GM18507 (cell line): ENCODE data around the gene SOHLH1.
"Not testable (repeated sequence)": the region's sequence is repeated elsewhere in the genome, so short reads cannot be mapped to it uniquely, and the experiment has no call there.

ENCODE experiments used
- DNase-seq: peaks from one replicate; pipeline ENCODE4 v3.0.0; 2011; ENCODE audit warnings: low read depth; ENCODE audit not compliant: insufficient read length; ENCODE audit errors: extremely low spot score
- FAIRE-seq: peaks from 2 replicates; lab custom pipeline; 2011; peaks lifted over from hg19 to GRCh38; lab: Jason Lieb, UNC

SOHLH1 gene

DNA sequence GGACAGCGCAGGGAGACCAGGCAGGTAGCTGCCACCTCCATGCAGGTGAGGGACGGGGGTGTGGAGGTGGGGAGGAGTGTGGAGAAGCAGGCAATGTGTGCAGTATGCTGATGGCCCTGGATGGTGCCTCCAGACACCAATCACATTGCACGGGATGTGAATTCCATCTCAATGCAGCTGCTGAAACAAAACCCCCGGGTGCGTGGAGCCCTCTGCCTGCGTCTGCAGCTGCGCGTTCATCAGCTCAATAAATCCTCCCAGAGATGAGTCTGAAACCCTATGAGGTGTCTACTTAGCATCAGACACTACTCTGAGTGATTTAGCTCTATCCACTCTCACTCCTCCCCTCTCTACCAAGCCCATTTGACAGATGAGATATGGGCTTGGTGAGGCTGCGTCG is 10.3 kb downstream of the SOHLH1 start:
- FAIRE-seq = no peak
- no peak for DNase-seq

DNA sequence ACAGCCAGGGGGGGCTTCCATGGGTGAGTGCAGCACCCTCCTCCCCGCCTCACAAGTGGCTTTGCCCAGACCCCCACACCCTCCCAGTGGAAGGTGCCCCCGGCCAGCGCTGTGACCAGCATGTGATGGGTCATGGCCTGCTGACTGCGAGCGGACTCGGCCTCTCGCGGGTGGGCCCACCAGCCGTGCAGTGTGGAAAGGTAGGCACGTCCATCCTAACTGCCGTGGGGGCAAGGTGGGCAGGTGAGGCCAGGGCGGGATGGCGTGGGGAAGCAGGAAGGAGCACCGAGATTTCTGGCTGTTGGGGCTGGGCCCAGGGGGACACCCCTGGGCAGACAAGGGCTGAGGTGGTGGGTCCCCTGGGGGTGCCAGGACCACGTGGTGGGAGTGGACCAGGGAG is 12.1 kb downstream of the SOHLH1 start:
- DNase-seq (no peak), FAIRE-seq (no peak)

DNA sequence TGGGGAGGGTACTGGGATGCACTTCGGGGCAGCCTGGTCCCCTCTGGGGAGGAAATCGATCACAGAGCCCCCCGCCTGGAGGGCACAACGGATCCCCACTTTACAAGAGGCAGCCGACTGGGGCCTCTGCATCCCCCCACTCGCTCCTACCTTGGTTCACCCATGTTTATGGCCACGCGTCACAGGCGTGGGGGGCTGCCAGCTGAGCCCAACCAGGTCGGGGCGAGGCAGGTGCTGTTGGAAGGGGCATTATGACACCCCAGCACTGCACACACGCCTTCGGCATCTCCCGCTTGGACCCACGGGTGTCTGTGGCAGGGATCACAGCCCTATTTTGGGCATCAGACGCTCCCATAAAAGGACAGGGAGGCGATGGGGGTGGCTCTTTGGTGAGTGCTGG is 14.6 kb downstream of the SOHLH1 start:
- FAIRE-seq (no peak), DNase-seq (no peak)

DNA sequence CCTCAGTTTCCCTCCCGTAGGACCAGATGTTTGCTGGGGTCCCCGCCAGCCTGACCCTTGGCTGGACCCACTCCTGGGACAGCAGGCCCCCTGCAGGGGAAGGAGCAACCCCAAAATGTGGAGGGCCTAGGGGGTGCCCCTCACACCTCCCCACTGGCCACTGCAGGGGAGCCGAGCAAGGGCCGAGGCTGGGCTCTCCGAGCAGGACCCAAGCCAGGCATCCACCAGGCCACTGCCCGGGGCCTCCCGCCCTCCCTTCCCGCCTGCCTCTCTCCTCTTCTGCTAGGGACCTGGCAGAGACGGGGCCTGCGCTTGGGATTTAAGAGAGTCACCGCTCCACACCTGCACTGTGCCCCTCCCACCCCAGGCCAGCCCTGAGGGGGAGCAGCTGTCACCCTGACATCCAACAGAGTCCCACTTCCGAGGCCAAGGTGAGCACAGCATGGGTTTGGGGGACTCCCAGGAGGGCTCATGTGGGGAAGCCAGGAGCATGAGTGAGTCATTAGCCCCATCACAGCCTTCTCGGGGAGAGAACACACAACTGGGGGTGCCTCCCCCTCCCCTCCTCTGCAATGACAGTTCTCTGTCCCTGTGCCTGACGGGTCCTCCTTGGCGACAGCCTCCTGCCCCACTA is 15.8 kb downstream of the SOHLH1 start:
- DNase-seq = no peak
- FAIRE-seq = no peak

DNA sequence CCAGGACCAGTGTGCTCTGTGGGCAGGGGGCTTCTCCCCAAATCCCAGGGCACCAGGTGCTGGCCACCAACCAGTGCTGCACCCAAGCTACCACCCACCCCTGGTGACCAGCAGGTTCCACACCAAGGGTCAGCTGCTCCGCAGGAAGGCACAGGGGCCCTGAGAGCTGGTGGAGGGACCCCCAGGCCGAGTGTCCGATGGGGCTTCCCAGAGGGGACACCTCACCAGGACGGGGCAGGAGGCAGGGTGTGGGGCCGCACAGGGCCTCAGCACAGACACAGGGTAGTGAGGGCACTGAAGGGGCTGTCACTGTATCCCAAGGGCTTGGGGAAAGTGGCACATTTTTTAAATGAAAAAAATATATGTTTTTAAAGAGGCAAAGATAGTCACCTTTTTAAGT is 18.1 kb downstream of the SOHLH1 start:
- DNase-seq (no peak), FAIRE-seq (no peak)

DNA sequence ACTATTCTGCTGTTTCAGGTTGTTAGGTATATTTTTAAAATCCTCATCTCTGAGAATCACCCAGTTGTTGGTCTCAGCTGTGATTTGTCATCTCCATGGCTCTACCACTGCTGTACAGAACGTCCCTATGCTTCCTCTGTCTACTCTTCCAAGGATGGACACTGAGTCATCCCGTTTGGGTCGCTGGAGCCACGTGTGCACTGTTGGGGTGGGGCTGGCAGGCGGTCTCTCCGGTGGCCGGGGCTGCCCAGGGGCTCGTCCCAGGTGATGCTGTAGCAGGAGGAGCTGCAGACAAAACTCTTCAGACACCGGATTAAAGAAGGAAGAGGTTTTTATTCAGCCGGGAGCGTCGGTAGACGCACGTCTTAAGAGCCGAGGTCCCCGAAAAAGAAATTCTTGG is 19.2 kb downstream of the SOHLH1 start:
- FAIRE-seq (no peak), DNase-seq (no peak)

DNA sequence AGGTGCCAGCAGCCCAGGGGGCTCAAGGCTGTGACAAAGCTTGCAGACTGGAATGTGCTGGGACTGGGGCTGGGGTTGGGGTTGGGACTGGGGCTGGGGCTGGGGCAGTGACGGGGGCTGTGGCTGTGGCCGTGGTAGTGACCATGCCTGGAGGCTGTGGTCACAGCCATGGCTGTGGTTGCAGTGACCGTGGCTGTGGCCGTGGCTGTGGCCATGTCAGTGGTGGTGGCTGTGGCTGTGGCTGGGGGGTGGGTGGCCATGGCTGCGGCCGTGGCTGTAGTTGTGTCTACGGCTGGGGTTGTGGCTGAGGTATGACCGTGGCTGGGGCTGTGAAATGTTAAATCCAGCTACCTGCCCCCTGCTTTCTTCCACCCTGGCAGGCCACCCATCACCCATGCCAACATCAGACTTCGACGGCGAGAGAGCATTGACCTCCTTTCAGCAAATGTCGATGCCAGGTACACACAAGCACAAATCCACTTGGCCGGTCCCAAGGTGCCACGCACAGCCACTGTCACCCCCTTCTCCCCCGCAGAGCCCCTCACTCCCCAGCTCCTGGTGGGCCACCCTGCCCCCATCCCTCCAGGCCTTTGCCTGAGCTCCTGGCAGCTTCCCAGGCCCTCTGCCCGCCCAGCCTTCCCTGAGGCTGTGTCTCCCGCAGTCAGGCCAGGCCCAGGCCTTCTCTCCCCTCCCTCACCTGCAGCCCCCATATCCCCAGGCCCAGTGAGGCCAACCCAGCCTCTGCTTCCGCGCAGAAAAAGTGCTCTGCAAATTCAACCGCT is 20.9 kb downstream of the SOHLH1 start:
- DNase-seq = no peak
- FAIRE-seq = no peak

DNA sequence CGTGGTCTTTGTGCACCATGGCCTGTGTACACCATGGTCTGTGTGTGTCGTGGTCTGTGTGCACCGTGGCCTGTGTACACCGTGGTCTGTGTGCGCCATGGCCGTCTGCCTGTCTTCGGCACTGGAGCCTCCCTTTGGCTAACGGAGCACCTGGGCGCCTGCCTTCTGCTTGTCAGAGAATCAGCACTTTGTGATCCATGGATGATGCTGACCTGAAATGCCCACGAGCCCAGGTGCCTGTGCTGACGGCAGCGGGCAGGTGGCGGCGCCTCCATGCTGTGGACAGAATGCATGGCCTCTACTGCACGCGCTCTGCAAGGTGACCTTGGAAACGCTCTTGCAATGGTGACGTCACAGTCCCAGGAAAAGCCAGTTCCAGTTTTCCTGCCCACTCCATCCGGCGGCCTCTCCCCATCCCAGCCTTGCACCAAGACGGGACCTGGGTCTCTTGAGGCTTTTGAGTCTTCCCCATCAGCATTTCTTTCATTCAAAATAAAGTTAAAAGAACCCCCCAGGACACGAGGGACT is 21.6 kb downstream of the SOHLH1 start:
- DNase-seq (no peak), FAIRE-seq (no peak)

DNA sequence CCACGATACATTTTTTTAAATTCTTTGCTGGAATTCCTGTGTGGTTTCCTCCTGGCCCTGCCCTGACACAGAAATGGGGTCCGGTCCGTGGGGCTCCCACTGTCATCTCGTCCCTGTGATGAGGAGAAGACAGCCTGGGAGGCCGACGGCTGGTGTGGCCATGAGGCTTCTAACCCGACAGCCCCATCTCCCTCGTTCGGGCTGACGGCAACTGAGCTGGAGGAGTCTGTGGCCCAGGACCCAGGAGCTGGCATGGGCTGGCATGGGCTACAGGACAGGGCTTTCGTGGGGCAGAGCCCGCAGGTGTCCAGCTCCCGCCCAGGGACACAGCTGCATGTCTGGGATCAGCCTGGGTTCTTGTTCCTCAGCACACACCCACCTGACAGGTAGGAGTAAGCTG is 22.4 kb downstream of the SOHLH1 start:
- FAIRE-seq (no peak), DNase-seq (no peak)

DNA sequence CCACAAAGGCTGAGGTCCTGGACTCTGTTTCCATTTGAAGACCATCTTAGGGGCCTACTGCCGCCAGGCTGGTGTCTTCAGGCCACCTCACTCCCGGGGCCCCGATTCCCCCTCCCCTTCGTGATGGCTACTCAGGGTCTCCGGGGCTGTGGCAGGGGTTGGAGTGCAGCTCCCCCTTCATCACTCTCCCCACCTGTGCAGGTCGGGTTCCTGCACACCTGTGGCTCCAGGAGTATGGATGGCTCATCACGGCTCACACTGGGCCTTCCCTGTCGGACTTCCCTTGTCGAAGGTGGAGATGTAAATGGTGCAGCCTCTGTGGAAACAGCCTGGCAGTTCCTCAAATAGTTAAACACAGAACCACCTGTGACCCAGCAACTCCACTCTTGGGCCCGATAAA is 24.3 kb downstream of the SOHLH1 start:
- FAIRE-seq (no peak), DNase-seq (no peak)

DNA sequence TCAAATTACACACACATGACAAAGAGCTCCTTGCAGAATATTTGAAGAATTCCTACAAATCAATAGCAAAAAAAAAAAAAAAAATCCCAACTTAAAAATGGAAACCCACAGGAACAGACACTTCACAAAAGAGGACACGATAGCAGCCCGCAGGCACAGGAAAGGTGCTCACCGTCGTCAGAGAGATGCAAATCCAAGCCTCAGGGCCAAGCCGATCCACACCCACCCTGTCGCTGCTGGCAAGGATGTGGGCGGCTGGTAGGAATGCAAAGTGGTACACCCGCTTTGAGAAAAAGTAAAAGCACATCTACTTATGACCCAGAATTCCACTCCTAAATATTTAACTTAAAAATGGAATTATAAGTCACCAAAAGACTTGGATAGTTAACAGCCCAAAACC is 25.3 kb downstream of the SOHLH1 start:
- DNase-seq (no peak), FAIRE-seq (no peak)

DNA sequence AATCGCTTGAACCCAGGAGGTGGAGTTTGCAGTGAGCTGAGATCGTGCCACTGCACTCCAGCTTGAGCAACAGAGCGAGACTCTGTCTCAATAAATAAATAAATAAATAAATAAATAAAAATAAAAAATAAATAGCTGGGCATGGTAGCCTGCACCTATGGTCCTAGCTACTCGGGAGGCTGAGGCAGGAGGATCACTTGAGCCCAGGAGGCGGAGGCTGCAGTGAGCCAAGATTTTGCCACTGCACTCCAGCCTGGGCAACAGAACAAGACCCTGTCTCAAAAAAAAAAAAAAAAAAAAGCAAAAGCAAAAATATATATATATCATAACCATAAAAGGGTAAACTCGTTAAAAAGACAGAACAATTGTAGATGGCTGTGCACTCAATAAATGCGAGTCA is 26.5 kb downstream of the SOHLH1 start:
- not testable (repeated sequence) for FAIRE-seq, DNase-seq

DNA sequence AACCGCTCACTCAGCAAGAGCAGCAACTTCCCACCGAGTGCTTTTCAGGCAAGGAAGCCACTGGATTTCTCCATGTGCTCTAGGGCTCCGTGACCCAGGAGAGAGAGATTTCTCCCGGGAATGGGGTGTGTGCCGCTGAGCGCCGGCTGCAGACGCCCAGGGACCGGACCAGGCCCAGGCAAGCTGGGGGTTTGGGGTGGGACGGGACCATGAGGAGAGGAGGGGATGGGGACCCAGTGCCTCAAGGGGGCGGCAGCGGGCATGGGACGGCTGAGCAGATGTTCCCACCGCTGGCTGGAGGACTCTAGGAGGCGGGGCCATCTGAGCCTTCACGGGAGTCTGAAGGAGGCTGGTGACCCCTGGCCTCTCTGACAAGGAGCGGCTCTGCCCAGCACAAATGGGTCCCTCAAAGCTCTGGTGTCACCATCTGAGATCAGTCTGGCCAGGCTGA is 27.7 kb downstream of the SOHLH1 start:
- no peak for FAIRE-seq

DNA sequence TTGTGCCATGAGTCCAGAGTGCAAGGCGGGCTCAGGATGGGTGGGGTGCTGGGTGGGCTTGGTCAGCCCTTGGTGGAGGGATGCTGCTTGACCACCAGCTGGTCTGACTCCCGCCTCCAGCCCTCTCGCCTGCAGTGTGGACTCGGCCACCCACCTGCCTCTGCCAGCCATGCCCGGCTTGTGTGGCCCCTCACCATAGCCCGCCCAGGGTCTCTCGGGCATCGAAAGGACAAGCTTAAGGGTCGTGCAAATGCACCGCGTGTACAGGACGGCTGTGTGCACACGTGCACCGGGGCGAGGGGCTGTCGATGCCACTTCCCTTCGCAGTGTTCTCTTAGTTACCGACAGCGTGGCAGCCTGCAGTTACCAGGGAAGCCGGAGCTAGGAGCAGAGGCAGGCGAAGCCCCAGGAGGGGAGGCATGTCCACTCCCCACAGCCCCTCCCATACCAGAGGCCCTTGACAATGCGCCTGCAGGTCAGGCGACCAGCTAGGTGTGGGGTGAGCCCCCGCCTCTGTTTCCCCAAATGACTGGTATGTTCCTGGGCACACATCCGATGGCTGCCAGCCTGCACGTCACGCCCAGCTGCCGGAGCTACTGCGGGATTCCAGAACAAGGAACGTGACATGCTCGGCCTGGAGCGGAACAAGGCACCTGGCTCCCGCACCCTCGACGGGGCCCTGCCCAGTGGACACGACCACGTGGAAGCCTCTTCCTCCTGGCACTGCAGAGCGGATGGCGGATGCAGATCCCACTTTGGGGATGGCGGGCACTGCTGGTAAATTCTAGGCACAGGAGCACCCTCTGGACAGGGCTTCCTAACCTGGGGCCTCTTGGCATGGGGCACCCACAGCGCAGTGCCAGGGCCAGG is 28.3 kb downstream of the SOHLH1 start:
- DNase-seq (no peak), FAIRE-seq (no peak)

More for the DNA sequence above, 27.7 kb downstream of the SOHLH1 start:
- no peak for DNase-seq

DNA sequence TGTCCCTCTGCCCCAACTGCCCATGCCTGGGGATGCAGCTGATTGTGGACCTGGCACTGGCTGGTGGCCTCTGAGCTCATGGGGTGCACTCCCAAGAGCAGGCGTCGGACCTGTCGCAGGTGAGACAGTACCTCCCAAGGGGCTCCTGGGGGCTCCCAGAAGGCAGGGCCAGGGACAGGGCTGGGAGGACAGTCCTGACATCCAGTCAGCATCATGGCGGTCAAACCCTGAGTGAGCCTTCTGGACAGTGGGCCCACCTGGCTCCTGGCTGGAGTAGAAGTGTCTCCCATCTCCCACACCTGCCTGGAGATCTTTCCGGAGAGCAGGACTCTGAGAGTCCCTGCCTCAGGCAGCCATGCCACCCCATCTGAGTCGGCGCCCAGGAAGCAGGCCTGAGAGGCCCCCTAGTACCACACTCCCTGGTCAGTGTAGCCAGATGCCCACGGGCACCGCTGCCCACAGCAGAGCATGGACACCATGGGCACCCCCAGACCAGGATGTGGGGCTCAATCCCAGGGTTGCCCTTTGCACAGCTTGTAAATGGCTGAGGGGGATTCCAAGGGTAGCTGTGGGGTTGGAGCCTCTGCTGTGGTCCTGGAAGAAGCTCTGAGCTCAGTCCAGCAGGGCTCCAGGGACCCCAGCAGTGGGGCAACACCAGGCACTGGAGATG is 29.5 kb downstream of the SOHLH1 start:
- no peak for FAIRE-seq
- DNase-seq = no peak

DNA sequence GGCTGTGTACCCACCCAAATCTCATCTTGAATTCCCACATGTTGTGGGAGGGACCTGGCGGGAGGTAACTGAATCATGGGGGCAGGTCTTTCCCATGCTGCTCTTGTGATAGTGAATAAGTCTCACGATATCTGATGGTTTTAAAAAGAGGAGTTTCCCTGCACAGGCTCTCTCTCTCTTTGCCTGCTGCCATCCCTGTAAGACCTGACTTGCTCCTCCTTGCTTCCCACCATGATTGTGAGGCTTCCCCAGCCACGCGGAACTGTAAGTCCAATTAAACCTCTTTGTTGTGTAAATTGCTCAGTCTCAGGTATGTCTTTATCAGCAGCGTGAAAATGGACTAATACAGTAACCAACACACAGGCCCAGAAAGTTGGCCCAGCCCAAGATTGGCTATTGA is 30.3 kb downstream of the SOHLH1 start:
- DNase-seq, FAIRE-seq: not testable (repeated sequence)

DNA sequence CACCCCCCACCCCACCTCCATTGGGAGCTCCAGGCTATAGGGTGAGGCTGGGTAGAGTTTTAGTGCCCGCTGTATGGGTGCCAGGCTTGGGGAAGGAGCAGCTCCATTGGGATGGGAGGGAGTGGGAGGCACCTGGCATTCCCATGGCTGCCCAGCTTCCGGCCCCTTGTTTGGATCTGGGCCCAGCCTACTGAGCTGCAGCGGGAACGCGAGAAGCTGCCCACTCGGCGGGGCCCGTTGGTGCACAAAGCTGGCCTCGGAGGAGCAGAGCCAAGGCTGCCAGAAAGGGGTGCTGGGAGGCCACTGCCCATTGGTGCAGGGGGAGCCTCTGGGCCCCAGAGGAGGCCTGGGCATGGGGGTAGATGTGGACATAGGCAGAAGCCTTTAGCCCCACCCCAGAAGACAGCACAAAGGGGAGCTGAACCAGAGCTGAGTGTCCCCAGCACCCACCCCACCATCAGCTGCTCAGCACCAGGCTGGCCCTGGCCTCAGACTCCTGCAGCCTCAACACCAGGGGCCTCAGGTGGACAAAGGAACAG is 31.7 kb downstream of the SOHLH1 start:
- FAIRE-seq (no peak), DNase-seq (no peak)

DNA sequence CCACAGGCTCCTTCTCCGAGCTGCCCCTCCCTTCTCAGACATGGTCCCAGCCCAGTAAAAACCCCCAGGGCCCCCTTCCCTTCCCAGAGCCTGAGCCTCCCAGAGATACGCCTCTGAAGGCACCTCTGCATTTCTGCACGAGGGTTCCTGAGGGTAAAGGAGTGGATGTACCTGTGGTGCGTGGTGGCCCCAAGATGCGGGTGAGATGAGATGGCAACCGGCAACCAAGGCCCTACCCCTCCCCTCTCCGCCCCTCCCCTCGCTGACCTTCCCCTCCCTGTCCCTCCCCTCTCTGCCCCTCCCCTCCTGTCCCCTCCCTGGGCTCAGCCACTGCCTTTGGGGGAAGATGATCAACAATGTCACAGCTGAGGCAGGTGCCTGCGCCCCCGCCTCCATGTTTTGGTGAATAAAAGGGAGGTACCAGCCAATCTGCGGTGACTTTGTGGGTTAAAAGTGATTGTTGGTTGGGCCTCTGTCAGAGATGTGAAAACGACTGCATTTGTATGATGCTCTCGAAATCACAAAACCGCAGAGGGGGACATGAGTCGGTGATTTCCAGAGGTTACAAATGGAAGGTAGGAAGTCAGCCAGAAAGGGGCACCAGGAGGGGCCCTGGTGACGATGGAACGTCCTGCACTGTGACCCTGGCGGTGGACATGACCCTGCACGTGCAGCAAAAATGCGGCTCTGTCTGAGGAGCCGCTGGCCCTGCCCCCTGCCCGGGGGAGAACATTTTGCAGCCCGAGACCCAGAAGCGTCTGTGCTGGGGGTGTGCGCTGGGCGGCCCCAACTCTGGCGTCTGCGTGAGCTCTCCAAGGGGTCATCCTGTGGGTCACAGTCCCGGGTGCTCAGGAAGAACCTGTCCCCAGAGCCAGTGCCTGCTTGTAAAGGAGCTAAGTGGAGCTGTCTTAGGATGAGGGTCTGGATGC is 32.5 kb downstream of the SOHLH1 start:
- FAIRE-seq = no peak
- no peak for DNase-seq
